Stimulated activated CD8-positive, alpha-beta memory T cell treated with anti-CD3 and anti-CD28 coated beads, Interleukin-4, amount 100 ng/mL, for 1 hour (primary cell): ENCODE data around the gene USP46.
A peak's percentile ranks its signal among the peaks of the same experiment; 100 is the strongest.

Source experiments
- DNase-seq, 2 donors: peaks; one replicate each; pipeline ENCODE4 v3.0.0-alpha.2; 2020; ENCODE audit warnings: low read depth in 2 of 2, low spot score in 1 of 2

USP46 gene, protein sequence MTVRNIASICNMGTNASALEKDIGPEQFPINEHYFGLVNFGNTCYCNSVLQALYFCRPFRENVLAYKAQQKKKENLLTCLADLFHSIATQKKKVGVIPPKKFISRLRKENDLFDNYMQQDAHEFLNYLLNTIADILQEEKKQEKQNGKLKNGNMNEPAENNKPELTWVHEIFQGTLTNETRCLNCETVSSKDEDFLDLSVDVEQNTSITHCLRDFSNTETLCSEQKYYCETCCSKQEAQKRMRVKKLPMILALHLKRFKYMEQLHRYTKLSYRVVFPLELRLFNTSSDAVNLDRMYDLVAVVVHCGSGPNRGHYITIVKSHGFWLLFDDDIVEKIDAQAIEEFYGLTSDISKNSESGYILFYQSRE

DNA sequence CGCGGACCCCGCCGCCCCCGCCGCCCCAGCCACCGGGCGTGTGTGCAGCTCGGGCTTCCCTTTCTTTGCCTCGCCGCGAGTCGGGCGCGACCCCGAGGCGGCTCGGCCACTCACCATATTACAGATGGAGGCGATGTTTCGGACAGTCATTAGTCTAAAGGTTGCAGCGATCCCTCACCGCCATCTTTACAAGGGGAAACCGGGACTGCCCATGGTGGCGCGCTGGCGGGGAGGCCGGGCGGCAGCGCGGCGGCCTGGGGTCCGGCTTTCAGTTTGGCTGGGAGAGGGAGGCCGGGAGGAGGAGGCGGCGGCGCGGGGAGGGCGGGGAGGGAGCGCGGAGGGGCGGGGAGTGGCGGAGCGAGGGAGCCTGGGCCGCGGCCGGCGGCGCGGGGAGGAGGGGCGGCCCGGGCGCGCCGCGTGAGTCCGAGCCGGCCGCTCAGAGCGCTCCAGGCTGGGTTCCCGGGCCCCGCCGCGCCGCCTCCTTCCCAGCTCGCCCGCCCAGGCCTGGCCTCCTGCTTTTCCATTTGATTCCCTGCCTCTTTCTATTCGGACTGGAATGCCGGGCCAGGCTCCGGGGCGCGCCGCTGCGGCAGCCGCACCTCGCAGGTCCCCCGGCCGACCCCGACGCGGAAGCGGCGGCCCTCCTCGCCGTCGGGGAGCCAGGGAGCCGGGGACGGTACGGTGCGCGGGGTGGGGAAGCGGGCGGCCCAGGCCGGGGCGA lies at the start of gene USP46:
Gene USP46, minus strand, starts transcription at position 301 of the 721 bp plus-strand sequence. Its CDS starts 151 bp downstream, at position 150.
- peak in 1 of 2 donors; percentile 23 for DNase-seq

DNA sequence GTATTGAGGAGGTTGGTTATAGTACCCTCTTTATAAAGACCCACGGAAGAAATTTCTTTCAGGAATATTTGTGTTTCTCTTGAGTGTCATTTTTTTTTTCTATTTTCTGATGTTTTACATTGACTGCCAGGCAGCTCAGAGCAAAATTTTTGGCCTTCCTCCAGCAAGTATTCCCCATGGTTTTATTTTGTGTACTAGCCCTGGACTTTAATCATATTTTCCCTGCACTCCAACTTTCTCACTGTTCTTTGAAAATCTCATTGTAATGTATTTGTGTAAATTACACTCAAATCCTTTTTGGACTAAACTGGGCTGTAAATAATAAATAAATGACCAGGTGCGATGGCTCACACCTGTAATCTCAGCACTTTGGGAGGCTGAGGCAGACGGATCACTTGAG lies 45.6 kb upstream of the USP46 start:
- no peak for DNase-seq

GRCh38 chr4:52704133-52704532 lies 45.0 kb upstream of the USP46 start:
- DNase-seq = no peak

GRCh38 chr4:52701207-52701606 lies 42.1 kb upstream of the USP46 start:
- DNase-seq = no peak

DNA sequence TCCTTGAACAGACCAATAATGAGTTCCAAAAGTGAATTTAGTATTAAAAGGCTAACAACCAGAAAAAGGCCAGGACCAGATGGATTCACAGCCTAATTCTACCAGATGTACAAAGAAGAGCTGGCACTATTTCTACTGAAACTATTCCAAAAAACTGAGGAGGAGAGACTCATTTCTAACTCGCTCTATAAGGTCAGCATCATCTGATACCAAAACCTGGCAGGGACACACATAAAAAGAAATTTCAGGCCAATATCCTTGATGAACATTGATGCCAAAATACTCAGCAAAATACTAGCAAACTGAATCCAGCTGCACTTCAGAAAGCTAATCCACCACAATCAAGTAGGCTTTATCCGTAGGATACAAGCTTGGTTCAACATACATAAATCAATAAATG lies 35.8 kb upstream of the USP46 start:
- no peak for DNase-seq

- DNase-seq = no peak
These were observed 34.4 kb upstream of the USP46 start for GRCh38 chr4:52693492-52693891.

- no peak for DNase-seq
These were observed 30.0 kb upstream of the USP46 start for GRCh38 chr4:52689096-52689495.

DNA sequence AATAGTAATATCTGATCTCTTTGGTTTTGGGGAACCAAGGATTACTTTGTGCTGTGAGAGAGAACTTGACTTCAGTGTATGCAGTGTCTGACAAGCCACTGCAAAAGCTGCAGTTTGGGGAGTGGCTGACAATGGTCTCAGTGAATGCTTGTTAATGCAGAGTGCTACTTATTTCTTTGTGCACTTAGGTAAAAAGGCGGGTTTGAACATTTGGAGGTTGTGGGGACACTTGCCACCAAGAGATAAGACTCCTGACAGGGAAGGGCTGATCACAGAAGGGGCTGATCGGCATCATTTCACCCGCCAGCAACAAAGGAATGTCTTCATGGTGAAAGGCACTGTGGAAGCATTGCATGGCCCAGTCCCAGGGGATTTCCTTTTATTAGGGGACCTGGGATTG lies 28.6 kb upstream of the USP46 start:
- DNase-seq = no peak

DNA sequence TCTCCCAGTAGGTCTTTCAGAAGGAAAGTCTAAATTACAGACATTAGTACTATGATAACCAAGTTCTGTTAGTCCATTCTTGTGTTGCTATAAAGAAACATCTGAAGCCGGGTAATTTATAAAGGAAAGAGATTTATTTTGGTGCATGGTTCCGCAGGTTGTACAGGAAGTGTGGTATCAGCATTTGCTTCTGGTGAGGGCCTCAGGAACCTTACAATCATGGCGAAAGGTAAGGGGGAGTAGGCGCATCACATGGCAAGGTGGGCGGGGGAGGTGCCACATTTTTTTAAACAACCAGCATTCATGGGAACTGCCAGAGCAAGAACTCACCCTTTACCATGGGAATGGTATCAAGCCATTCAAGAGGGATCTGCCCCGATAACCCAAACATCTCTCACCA lies 26.2 kb upstream of the USP46 start:
- DNase-seq = no peak

DNA sequence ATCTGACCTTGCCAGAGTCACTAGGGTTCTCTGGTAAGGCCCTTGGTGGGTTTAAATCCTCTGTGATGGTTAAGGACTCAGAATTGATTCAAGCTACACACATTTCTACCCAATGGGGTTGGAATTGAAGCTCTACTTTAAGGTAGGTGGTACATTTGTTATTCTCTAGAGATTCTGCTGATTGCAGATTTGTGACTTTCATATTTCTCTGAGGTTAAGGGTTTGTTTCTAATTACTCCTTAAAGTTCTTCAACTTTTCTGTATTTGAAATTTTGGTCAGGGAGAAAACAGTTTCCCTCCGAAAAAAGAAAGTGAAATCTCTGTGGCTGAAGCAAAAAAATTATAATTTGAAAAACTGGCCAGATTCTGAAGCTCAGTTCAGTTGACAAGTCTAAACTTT lies 25.8 kb upstream of the USP46 start:
- no peak for DNase-seq

- no peak for DNase-seq
These were observed 21.3 kb upstream of the USP46 start for GRCh38 chr4:52680381-52680780.

- DNase-seq = no peak
These were observed 17.4 kb upstream of the USP46 start for GRCh38 chr4:52676536-52676935.

DNA sequence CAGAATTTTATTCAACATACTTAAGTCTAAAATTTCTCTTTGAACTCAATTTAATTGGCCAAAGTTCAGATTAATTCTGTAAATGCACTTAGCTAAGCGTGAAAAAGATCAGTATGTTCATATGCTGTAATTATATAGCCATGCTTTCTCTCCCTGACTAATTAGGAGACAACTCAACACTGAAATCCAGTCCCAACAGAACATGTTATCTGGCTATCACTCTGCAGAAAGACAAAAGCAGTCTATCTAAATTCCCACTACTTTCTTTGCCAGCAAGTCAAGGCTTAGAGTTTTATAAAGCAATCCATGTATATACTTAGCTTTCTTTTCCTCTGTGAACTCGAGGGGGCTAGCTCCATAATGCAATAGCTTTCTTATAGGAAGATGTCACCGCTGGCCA lies 16.0 kb upstream of the USP46 start:
- DNase-seq = no peak

- DNase-seq = no peak
These were observed 11.6 kb upstream of the USP46 start for GRCh38 chr4:52670739-52671138.

DNA sequence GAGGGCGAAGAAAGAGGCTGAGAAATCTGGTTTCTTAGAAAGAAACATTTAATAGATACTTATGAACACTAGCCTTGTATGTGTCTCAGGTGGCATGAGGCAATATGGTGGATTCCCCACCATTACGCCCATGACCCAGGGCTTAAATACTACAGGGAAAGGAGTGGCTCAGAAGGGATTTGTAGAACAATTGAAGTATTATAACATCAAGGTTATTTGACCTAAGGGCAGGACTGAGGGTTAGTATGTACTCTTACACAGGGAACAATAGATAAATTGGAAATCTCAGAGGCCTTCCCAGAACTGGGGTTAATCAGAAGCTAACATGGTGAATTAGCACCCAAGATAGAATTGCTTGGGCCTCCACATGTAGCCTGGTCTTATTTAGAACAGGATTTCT lies 11.0 kb upstream of the USP46 start:
- DNase-seq = no peak

DNA sequence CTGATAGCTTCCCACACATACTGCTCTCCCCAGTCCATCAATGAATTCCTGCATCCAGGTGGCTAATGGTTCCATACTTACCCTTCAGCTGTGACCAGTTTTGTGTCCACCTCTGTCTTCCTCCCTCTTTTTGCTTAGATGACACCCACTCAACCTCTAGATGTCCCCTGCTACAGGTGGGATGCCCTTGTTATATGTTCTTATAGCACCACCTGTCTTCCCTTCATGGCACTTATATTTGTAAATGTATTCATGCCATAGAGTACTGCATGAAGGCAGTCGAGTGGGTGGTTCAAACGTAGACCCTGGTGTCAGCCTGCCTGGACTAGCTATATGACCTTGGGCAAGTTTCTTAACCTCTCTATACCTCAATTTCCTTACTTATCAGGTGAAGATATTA lies 6.5 kb upstream of the USP46 start:
- no peak for DNase-seq

DNA sequence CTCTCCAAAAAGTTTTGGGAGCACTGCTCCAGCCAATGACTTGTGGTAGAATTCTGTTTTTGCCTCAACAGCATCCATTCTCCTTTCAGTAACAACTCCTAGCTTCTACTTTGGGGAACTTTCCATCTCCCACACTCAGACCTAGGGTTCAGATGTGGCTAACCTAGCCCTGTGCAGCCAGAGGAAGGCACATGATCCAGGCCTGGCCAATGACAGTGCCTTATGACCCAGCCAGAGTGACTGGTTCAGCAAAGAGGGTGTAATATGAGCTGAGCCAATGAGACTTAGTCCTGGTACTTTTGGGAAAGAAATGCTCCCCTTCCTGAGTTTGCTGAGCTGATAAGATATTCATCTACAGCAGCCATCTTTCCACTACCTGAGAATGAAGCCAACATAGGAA lies 5.4 kb upstream of the USP46 start:
- no peak for DNase-seq

- DNase-seq = no peak
These were observed 3.0 kb upstream of the USP46 start for GRCh38 chr4:52661966-52662690.

- no peak for DNase-seq
These were observed 1.5 kb upstream of the USP46 start for GRCh38 chr4:52660643-52661042.

- no peak for DNase-seq
These were observed 691 bp upstream of the USP46 start for GRCh38 chr4:52659722-52660261.

DNA sequence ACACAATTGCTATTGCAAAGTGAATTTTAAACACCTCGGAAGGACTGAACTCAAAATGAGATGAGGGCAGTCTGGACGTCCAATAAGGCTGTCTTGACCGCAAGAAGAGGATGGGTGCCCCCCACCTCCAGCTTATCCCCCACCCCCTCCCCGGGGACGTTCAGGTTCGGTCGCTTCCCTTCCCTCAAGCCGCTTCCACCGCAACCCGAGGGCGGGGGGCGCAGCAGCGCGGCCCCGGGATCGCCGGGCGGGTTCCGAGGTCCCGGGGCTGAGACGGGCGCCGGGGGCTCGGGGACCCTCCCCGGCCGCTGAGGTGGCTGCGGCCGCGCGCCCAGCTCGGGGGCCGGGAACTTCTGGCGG lies 480 bp downstream of the USP46 start:
- no peak for DNase-seq
